Measurements from ENCODE around the gene PLCD1. TPM values are rescaled to one million over a fixed set of nuclear protein-coding genes. Genes with fewer than 3 reads are reported as not detected.

PLCD1 gene
- total and polyA plus RNA-seq, 8 donors = 7.5 to 15.6 (median 10.1) TPM

GRCh38 chr3:38008971-38009580, 20.4 kb downstream of the PLCD1 start:
- ATAC-seq = no peak
- H3K27me3 ChIP-seq = no peaks in the 10 kb centered on the region
- no peak overlapping the region for H3K4me3 ChIP-seq
- H3K9me3 ChIP-seq = no peaks in the 10 kb centered on the region
- H3K4me1 ChIP-seq = peaks cover 5 to 18% (median 6%) of the 10 kb centered on the region in 3 donors
- DNase-seq = peak in 2 of 6 donors; percentile 12 to 54
- no peak overlapping the region for H3K27ac ChIP-seq
- no peak for FAIRE-seq
- intact Hi-C loops (cut with DNase I) = no loop called here
- TF ChIP-seq CTCF (IDR thresholded peaks at IDR 0.05) = no peak
- peaks cover 0 to 12% (median 3%) of the 10 kb centered on the region in 3 donors for H3K36me3 ChIP-seq
- 85 to 88% methylated on average over 16 of the region's 16 CpGs for WGBS, 2 donors

DNA sequence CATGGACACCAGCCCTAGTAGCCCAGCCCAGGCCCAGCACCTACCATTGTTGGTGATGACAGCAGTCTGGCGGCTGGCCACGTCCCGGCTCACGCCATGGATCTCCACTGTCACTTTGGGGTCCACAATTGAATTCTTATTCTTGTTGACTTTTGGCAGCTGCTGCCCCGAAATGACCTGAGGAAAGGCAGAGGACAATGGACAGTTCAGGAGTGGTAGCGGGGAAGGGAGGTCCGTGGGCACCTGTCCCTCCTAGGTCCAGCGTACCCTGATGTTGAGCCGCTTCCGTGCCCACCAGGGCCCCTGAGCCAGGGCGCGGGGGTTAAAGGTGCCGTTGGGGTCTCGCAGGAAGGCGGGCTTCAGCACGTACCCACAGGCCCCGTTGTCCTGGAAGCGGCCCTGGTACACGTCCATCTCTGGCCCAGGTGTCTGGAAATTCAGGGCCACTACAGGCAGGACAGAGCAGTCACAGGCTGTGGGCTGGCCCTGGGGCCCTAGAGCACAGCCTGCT, 21.2 kb downstream of the PLCD1 start:
- peaks cover 0 to 12% (median 3%) of the 10 kb centered on the region in 3 donors for H3K36me3 ChIP-seq

DNA sequence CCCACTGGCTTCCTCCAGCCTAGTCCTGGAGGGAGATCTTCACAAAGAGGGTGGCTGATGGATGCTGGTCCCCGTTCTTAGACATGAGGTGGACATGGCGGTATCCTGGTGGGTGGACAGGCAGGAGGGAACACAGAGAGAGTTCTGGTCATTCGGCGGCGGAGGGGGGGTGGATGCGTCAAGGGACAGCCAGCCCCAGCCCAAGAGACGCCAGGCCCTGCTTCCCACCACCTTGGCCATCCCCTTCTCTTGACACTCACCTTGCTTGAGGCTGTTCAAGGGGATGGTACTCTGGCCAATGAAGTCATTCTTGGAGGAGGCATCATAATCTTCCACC, 21.7 kb downstream of the PLCD1 start:
- 93% methylated on average over 7 of the region's 7 CpGs for WGBS, 2 donors
- intact Hi-C loops (cut with DNase I) = no loop called here
- Histone ChIP-seq H3K4me1 (peaks cover 10 to 22% (median 11%) of the 10 kb centered on the region in 3 donors), H3K36me3 (peaks cover 0 to 12% (median 3%) of the 10 kb centered on the region in 3 donors), H3K4me3 (no peak overlapping the region), H3K9me3 (no peaks in the 10 kb centered on the region), H3K27me3 (no peaks in the 10 kb centered on the region), H3K27ac (no peak overlapping the region)
- no peak for ATAC-seq
- FAIRE-seq = no peak
- no peak for TF ChIP-seq CTCF (IDR thresholded peaks at IDR 0.05)
- DNase-seq = peak in 2 of 6 donors; percentile 21 to 59

More for the DNA sequence above, 21.2 kb downstream of the PLCD1 start:
- no peak overlapping the region for H3K27ac ChIP-seq
- 93 to 96% methylated on average over 19 of the region's 19 CpGs for WGBS, 2 donors
- no peaks in the 10 kb centered on the region for H3K27me3 ChIP-seq
- FAIRE-seq = no peak
- ATAC-seq = no peak
- no peak for TF ChIP-seq CTCF (IDR thresholded peaks at IDR 0.05)
- H3K9me3 ChIP-seq = no peaks in the 10 kb centered on the region
- H3K4me1 ChIP-seq = peaks cover 10 to 22% (median 11%) of the 10 kb centered on the region in 3 donors
- DNase-seq = peak in 2 of 6 donors; percentile 27 to 59
- H3K4me3 ChIP-seq = no peak overlapping the region
- intact Hi-C loops (cut with DNase I) = no loop called here

GRCh38 chr3:38006445-38006995, 22.9 kb downstream of the PLCD1 start:
- TF ChIP-seq CTCF (IDR thresholded peaks at IDR 0.05) = no peak
- Histone ChIP-seq H3K27ac (peak overlapping the region in 2 of 4 donors; percentile 82 to 84), H3K4me1 (peaks cover 10 to 22% (median 11%) of the 10 kb centered on the region in 3 donors), H3K27me3 (no peaks in the 10 kb centered on the region), H3K4me3 (no peak overlapping the region), H3K36me3 (peaks cover 0 to 12% (median 3%) of the 10 kb centered on the region in 3 donors), H3K9me3 (no peaks in the 10 kb centered on the region)
- intact Hi-C loops (cut with DNase I) = no loop called here
- 91 to 95% methylated on average over 15 to 16 of the region's 16 CpGs for WGBS, 2 donors
- FAIRE-seq = no peak
- peak in 2 of 6 donors; percentile 18 to 77 for DNase-seq
- ATAC-seq = no peak

- Histone ChIP-seq H3K4me1 (peaks cover 10 to 22% (median 11%) of the 10 kb centered on the region in 3 donors), H3K36me3 (peaks cover 0 to 11% (median 3%) of the 10 kb centered on the region in 3 donors), H3K9me3 (no peaks in the 10 kb centered on the region), H3K27me3 (no peaks in the 10 kb centered on the region), H3K4me3 (no peak overlapping the region), H3K27ac (peak overlapping the region; percentile 32 to 84 (median 63))
- ATAC-seq (no peak), DNase-seq (peak in 3 of 6 donors; percentile 20 to 50 (median 47)), FAIRE-seq (no peak)
- intact Hi-C loops (cut with DNase I) = no loop called here
- 81 to 86% methylated on average over 5 of the region's 5 CpGs for WGBS, 2 donors
- TF ChIP-seq CTCF (IDR thresholded peaks at IDR 0.05) = no peak
Observed at GRCh38 chr3:38006031-38006430, 23.4 kb downstream of the PLCD1 start.
